H1 (cell line): ENCODE measurements around the gene DPP10.

ENCODE experiments used
- CHD2 ChIP-seq: IDR thresholded peaks from 2 replicates; pipeline ENCODE4 v1.6.1; 2012; ENCODE audit warnings: low read length, improper control_type of control experiment
- TF ChIP-seq, protein P1 (sequence below), 3 experiments: IDR thresholded peaks; 1 replicate in 2 of 3; 2 replicates in 1 of 3; pipeline versions ENCODE4 v1.5.1 to v1.6.1; 2011; ENCODE audit warnings: low read length in 3 of 3, mild to moderate bottlenecking in 3 of 3, inconsistent platforms in 2 of 3, low read depth in 1 of 3, moderate library complexity in 1 of 3; ENCODE audit not compliant: insufficient read depth in 1 of 3; ENCODE audit errors: control extremely low read depth in 1 of 3
- TF ChIP-seq, protein P2 (sequence below): IDR thresholded peaks from 2 replicates; pipeline ENCODE4 v1.6.1; 2012; ENCODE audit warnings: inconsistent platforms

GRCh38 chr2:114735126-114735525 is 292.7 kb downstream of the DPP10 start:
- TF ChIP-seq, protein P1, sequence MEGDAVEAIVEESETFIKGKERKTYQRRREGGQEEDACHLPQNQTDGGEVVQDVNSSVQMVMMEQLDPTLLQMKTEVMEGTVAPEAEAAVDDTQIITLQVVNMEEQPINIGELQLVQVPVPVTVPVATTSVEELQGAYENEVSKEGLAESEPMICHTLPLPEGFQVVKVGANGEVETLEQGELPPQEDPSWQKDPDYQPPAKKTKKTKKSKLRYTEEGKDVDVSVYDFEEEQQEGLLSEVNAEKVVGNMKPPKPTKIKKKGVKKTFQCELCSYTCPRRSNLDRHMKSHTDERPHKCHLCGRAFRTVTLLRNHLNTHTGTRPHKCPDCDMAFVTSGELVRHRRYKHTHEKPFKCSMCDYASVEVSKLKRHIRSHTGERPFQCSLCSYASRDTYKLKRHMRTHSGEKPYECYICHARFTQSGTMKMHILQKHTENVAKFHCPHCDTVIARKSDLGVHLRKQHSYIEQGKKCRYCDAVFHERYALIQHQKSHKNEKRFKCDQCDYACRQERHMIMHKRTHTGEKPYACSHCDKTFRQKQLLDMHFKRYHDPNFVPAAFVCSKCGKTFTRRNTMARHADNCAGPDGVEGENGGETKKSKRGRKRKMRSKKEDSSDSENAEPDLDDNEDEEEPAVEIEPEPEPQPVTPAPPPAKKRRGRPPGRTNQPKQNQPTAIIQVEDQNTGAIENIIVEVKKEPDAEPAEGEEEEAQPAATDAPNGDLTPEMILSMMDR (IDR thresholded peaks at IDR 0.05; ENCODE audit: control extremely low read depth in 1 of 3, insufficient read depth in 1 of 3, low read depth in 1 of 3, low read length in 3 of 3) = no peak
- no peak for TF ChIP-seq CHD2
- TF ChIP-seq, protein P2, sequence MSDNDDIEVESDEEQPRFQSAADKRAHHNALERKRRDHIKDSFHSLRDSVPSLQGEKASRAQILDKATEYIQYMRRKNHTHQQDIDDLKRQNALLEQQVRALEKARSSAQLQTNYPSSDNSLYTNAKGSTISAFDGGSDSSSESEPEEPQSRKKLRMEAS = no peak
